Fibroblast of pulmonary artery (primary cell): ENCODE measurements around the gene RPS19BP1.
A peak's percentile ranks its signal among the peaks of the same experiment; 100 is the strongest.

ENCODE experiments used
- DNase-seq: peaks from one replicate; pipeline ENCODE4 v3.0.0-alpha.2; 2010; ENCODE audit warnings: low read depth
- H3K4me3 ChIP-seq: replicated peaks from 2 replicates; pipeline ENCODE4 v1.5.1; 2011; ENCODE audit warnings: low read depth, mild to moderate bottlenecking, control low read depth, low read length, moderate library complexity
- CTCF ChIP-seq: IDR thresholded peaks from 2 replicates; pipeline ENCODE4 v1.5.1; 2011; ENCODE audit warnings: mild to moderate bottlenecking, control low read depth, low read length, inconsistent platforms; ENCODE audit errors: missing control alignments

The RPS19BP1 gene

GRCh38 chr22:39559456-39560105, 27.0 kb upstream of the RPS19BP1 start:
- TF ChIP-seq CTCF = peak; percentile 45
- no peak overlapping the region for H3K4me3 ChIP-seq
- DNase-seq = no peak

GRCh38 chr22:39558950-39559349, 26.4 kb upstream of the RPS19BP1 start:
- DNase-seq = no peak
- no peak overlapping the region for H3K4me3 ChIP-seq
- TF ChIP-seq CTCF = no peak

- H3K4me3 ChIP-seq = no peak overlapping the region
- DNase-seq = no peak
- no peak for TF ChIP-seq CTCF
Measured at GRCh38 chr22:39558254-39558727, 25.7 kb upstream of the RPS19BP1 start.

GRCh38 chr22:39556970-39557841, 24.7 kb upstream of the RPS19BP1 start:
- DNase-seq = no peak
- no peak overlapping the region for H3K4me3 ChIP-seq

GRCh38 chr22:39554151-39554550, 21.6 kb upstream of the RPS19BP1 start:
- no peak for DNase-seq
- no peak for TF ChIP-seq CTCF
- no peak overlapping the region for H3K4me3 ChIP-seq

More at GRCh38 chr22:39556970-39557841, 24.7 kb upstream of the RPS19BP1 start:
- no peak for TF ChIP-seq CTCF

- TF ChIP-seq CTCF = no peak
- no peak for DNase-seq
- no peak overlapping the region for H3K4me3 ChIP-seq
Measured at GRCh38 chr22:39553429-39553828, 20.9 kb upstream of the RPS19BP1 start.

- no peak for TF ChIP-seq CTCF
- no peak overlapping the region for H3K4me3 ChIP-seq
- no peak for DNase-seq
Measured at GRCh38 chr22:39547587-39547947, 15.0 kb upstream of the RPS19BP1 start.
